Measurements from ENCODE around the gene C5orf24. TPM values are rescaled to one million over a fixed set of nuclear protein-coding genes. Genes with fewer than 3 reads are reported as not detected.

C5orf24 gene
- 21.9 and 29.0 TPM in 2 replicates for total RNA-seq

DNA sequence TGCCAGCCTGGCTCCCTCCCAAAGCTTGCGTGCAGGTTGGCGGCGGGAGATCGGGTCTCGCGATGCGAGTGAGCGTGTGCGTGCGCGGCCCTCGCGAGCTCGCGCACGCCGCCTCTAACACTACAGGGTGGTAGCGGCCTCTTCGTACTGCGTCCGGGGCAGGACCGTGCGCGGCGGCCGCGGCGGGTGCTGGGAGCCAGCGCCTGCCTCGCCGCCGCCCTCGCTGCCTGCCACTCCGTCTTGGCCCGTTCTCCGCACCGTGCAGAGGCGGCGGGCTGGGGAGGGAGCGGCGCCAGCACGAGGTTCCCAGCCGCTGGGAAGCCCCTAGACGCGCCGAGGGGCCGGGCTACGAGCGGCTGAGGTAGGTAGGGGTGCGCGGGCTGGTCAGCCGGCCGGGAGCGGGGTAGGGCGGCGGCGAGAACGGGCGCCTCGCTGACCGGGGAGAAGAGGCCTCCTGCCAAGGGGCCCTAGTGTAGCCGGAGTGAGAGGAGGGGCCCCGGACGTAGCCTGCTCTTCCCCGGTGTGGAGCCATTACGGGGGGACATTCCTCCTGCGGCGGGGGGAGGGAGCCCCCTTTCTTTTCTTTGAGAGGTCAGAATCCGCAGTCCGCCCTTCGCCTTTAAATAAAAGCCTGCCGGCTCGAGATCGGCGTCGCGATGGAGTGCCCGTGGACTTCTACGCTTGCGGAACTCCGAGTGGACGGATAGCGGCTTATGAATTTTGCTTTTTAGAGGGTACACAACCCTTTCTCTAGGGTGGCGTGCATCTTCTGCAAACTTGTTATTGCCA, at the start of gene C5orf24:
TSS of gene C5orf24 (plus strand) at position 117 of the 789 bp plus-strand sequence. CDS start 8,933 bp downstream, outside the sequence.

DNA sequence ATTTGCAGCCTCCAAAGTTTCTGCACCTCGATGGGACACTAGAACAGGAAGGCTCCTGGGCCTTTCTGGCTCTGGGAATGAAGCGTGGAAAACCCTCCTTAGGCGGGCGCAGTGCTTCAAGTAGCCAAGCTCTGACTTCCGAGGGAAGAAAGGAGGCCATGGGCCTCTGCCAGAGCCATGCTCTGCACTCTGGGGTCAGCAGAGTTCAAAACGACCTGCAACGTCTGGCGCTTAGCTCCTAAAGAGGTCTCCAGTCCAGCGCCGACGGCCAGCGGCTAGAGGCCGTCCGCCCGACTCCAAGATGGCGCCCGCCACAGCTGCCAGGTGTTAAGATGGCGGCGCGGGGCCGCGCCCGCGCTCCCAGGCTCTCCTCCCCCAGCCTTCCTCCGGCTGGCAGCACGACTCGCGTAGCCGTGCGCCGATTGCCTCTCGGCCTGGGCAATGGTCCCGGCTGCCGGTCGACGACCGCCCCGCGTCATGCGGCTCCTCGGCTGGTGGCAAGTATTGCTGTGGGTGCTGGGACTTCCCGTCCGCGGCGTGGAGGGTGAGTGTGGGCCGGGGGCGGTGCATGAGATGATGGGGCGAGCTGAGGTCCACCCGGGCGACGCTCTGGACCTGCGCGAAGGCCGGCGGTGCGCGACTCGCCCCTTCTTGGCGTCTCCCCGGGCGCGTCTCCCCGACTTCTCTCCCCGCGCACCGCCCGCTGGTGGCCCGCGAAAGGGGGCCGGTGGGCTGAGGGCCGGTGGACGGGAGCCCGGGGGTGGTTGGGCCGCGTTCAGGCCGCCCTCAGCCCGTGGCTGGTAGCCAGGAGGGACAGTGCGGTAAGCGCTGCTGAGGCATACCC, 28.4 kb downstream of the C5orf24 start, which contains the start of gene TXNDC15:
TSS of gene TXNDC15 (plus strand) at position 385 of the 844 bp plus-strand sequence. CDS start at position 442, 57 bp downstream.

DNA sequence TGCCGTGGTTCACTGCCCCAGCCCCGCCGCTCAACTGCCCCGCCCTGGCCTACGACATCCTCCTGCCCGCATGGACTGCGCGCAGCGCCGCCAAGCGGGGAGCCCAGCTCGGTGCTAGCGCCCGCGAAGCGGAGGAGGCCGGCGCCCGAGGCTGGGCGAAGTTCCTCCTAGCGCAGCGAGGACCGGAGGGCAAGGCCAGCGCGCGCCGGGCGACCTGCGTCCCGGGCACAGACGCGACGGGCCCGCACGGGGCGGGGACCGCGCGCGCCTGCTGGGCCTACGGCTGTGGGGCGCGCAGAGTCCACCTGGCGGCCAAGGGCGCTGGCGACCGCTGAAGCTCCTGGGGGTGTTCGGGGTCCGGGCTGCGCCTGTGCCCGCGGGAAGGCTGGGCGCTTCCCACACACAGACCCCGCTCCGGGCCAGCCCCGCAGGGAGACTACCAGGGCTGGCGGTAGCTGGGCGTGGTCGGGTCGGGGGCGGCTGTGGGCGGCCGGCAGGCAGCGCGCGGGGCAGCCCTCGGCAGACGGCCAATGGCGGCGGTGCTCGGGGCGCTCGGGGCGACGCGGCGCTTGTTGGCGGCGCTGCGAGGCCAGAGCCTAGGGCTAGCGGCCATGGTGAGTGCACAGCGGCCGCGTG, 59.0 kb downstream of the C5orf24 start, which contains the start of gene PCBD2:
TSS of gene PCBD2 (plus strand) at position 522 of the 636 bp plus-strand sequence. CDS start at position 531, 9 bp downstream.

Other genes with a start within 250 kb of the C5orf24 start
- 78.5 and 97.7 TPM in 2 replicates for gene SAR1B, start 213.1 kb upstream of the C5orf24 start, total RNA-seq
- gene SEC24A, start 197.2 kb upstream of the C5orf24 start, total RNA-seq: 11.6 and 15.6 TPM in 2 replicates
- 56.8 and 61.3 TPM in 2 replicates for gene CAMLG, start 107.4 kb upstream of the C5orf24 start, total RNA-seq
- 17.3 and 20.5 TPM in 2 replicates for gene DDX46, start 87.2 kb upstream of the C5orf24 start, total RNA-seq
- gene TXNDC15, start 28.4 kb downstream of the C5orf24 start, total RNA-seq: 88.6 and 146 TPM in 2 replicates
- gene PCBD2, start 59.2 kb downstream of the C5orf24 start, total RNA-seq: 1.7 and 3.2 TPM in 2 replicates
- gene CATSPER3, start 121.9 kb downstream of the C5orf24 start, total RNA-seq: 0.16 and 0.17 TPM in 2 replicates
- 0.47 and 4.1 TPM in 2 replicates for gene PITX1, start 188.3 kb downstream of the C5orf24 start, total RNA-seq